Endothelial cell of umbilical vein (primary cell): ENCODE results near the gene DSC1. TPM values are rescaled to one million over a fixed set of nuclear protein-coding genes. Genes with fewer than 3 reads are reported as not detected.

Experiments
- BruUV-seq: library from RNA; stranded (reverse); fragments of 400-500 nt; replicated peaks from 2 replicates; lab custom pipeline; 2021; lab: Mats Ljungman, UMichigan
- CTCF ChIA-PET: fragments of 300-600, 350-600 bp; sonication (Branson Sonifier 250); formaldehyde crosslinking; loops from one replicate; lab custom pipeline; 2021; ENCODE audit warnings: antibody characterized with exemption, inconsistent platforms; lab: Charles Lee
- POLR2A ChIA-PET: fragments of 300-600, 350-600 bp; sonication (Branson Sonifier 250); formaldehyde crosslinking; loops from one replicate; lab custom pipeline; 2021; ENCODE audit warnings: antibody characterized with exemption, inconsistent platforms; lab: Charles Lee
- DNase-seq: peaks from one replicate; pipeline ENCODE4 v3.0.0-alpha.2; 2011; ENCODE audit warnings: low read depth, low spot score
- FAIRE-seq: peaks from 2 replicates; lab custom pipeline; 2011; peaks lifted over from hg19 to GRCh38; lab: Jason Lieb, UNC
- H2AFZ ChIP-seq: 2 replicates; pipeline ENCODE4 v1.6.0; 2012; ENCODE audit warnings: low read depth, low read length, control low read depth, inconsistent platforms
- H3K27ac ChIP-seq: 2 replicates; pipeline ENCODE4 v1.5.1; 2011; ENCODE audit warnings: low read depth, mild to moderate bottlenecking, control low read depth, low read length, moderate library complexity; ENCODE audit not compliant: insufficient read depth
- H3K27me3 ChIP-seq, 2 experiments: 2 replicates each; pipeline versions ENCODE4 v1.6.0 to v1.6.1; 2011; ENCODE audit warnings: low read length in 2 of 2, mixed read lengths in 1 of 2; ENCODE audit not compliant: control insufficient read depth in 2 of 2, insufficient read depth in 2 of 2
- H3K36me3 ChIP-seq, 2 experiments: 2 replicates in 1 of 2; 3 replicates in 1 of 2; pipeline ENCODE4 v1.5.1; 2011; ENCODE audit warnings: low read length in 2 of 2, mild to moderate bottlenecking in 1 of 2, moderate library complexity in 1 of 2; ENCODE audit not compliant: control insufficient read depth in 2 of 2, insufficient read depth in 2 of 2; ENCODE audit errors: extremely low read depth in 1 of 2
- H3K4me1 ChIP-seq: 3 replicates; pipeline ENCODE4 v1.5.1; 2011; ENCODE audit warnings: mild to moderate bottlenecking, low read length; ENCODE audit not compliant: control insufficient read depth, insufficient read depth; ENCODE audit errors: extremely low read depth
- H3K4me2 ChIP-seq: 2 replicates; pipeline ENCODE4 v1.6.1; 2011; ENCODE audit warnings: low read length, control low read depth, mixed read lengths; ENCODE audit not compliant: insufficient read depth
- H3K4me3 ChIP-seq, 3 experiments: fragments of 200-600 bp in 1 of 3; sonication (generic), shearing (Covaris generic) in 1 of 3; replicated peaks in 1 of 3; 2 replicates each; pipeline ENCODE4 v1.5.1; 2011 to 2016; ENCODE audit warnings: control low read depth in 3 of 3, low read length in 3 of 3, mild to moderate bottlenecking in 2 of 3, inconsistent platforms in 1 of 3, low read depth in 1 of 3, moderate library complexity in 1 of 3; ENCODE audit not compliant: insufficient read depth in 1 of 3
- H3K79me2 ChIP-seq: 2 replicates; pipeline ENCODE4 v1.6.0; 2012; ENCODE audit warnings: low read length, inconsistent platforms; ENCODE audit not compliant: control insufficient read depth, insufficient read depth
- H3K9ac ChIP-seq: replicated peaks from 2 replicates; pipeline ENCODE3; 2011; ENCODE audit warnings: low read length, control low read depth; ENCODE audit not compliant: insufficient read depth; ENCODE audit errors: extremely low read depth
- H3K9me1 ChIP-seq: replicated peaks from 3 replicates; pipeline ENCODE4 v1.6.0; 2011; ENCODE audit warnings: mild to moderate bottlenecking, low read length; ENCODE audit not compliant: control insufficient read depth, insufficient read depth; ENCODE audit errors: extremely low read depth
- H3K9me3 ChIP-seq: replicated peaks from 2 replicates; pipeline ENCODE4 v1.5.1; 2012; ENCODE audit warnings: low read length, inconsistent platforms; ENCODE audit not compliant: control insufficient read depth, insufficient read depth
- H4K20me1 ChIP-seq: replicated peaks from 2 replicates; pipeline ENCODE3; 2011; ENCODE audit warnings: mild to moderate bottlenecking, low read length; ENCODE audit not compliant: control insufficient read depth, insufficient read depth; ENCODE audit errors: extremely low read depth
- EZH2 ChIP-seq: IDR thresholded peaks from 2 replicates; pipeline ENCODE4 v1.6.1; 2012; ENCODE audit warnings: borderline replicate concordance, low read depth, mild to moderate bottlenecking, moderate library complexity, low read length, inconsistent platforms; ENCODE audit not compliant: severe bottlenecking
- FOS ChIP-seq: IDR thresholded peaks from 2 replicates; pipeline ENCODE4 v1.6.1; 2011; ENCODE audit warnings: mild to moderate bottlenecking, low read length, moderate library complexity, borderline replicate concordance; ENCODE audit not compliant: insufficient read depth
- GATA2 ChIP-seq: IDR thresholded peaks from 2 replicates; pipeline ENCODE4 v1.7.0; 2011; ENCODE audit warnings: low read depth, mild to moderate bottlenecking, moderate library complexity, mixed read lengths, low read length; ENCODE audit not compliant: insufficient read length, insufficient read depth
- JUN ChIP-seq: IDR thresholded peaks from 2 replicates; pipeline ENCODE4 v1.6.1; 2011; ENCODE audit warnings: borderline replicate concordance, low read depth; ENCODE audit not compliant: insufficient read length, insufficient read depth
- MYC ChIP-seq: IDR thresholded peaks from one replicate; pipeline ENCODE4 v1.6.1; 2011; ENCODE audit warnings: mild to moderate bottlenecking, low read depth, low read length
- POLR2A ChIP-seq: IDR thresholded peaks from 2 replicates; pipeline ENCODE4 v1.6.1; 2012; ENCODE audit warnings: low read depth, mild to moderate bottlenecking, control low read depth, low read length
- POLR2AphosphoS5 ChIP-seq: IDR thresholded peaks from 2 replicates; pipeline ENCODE4 v1.6.1; 2012; ENCODE audit warnings: low read depth, mild to moderate bottlenecking, control low read depth, low read length, moderate library complexity; ENCODE audit not compliant: insufficient read depth
- dilution Hi-C: fragments of 300-500 bp; cut with MboI; formaldehyde crosslinking; loops from one replicate; pipeline ENCODE4 v1.15.0; 2019; ENCODE audit warnings: low sequenced_read_pairs; ENCODE audit not compliant: extremely low pct_ligation_motif_present
- intact Hi-C: fragments of 100-400 bp; cut with micrococcal nuclease; formaldehyde crosslinking; loops from one replicate; pipeline ENCODE4 v1.10.0; 2022
- polyA plus RNA-seq, 4 experiments: library from polyadenylated mRNA; depleted of rRNA in 3 of 4; stranded (reverse) in 3 of 4; unstranded in 1 of 4; fragments of >200 nt; gene quantifications; 2 replicates each; pipeline versions ENCODE4 v1.2.1 to v1.2.3, GENCODE V29; 2011 to 2012; ENCODE audit warnings: missing spikeins in 1 of 4
- total RNA-seq: library from RNA; stranded (reverse); gene quantifications from 2 replicates; pipeline ENCODE4 v1.2.3, GENCODE V29; 2021
- TF ChIP-seq, protein P1 (sequence below): IDR thresholded peaks from 2 replicates; pipeline ENCODE4 v1.6.1; 2011; ENCODE audit not compliant: insufficient read depth, insufficient read length
- TF ChIP-seq, protein P2 (sequence below), 2 donors: IDR thresholded peaks; 1 replicate in 1 of 2; 2 replicates in 1 of 2; pipeline ENCODE4 v1.5.1; 2011; ENCODE audit warnings: low read length in 2 of 2, mild to moderate bottlenecking in 2 of 2, moderate library complexity in 2 of 2, control low read depth in 1 of 2, inconsistent platforms in 1 of 2, low read depth in 1 of 2; ENCODE audit not compliant: insufficient read depth in 1 of 2; ENCODE audit errors: extremely low read depth in 1 of 2

The DSC1 gene
- total and polyA plus RNA-seq, 2 donors (not counting 3 experiments of a cell fraction or from before 2014, with no cell fraction given): not detected

DNA sequence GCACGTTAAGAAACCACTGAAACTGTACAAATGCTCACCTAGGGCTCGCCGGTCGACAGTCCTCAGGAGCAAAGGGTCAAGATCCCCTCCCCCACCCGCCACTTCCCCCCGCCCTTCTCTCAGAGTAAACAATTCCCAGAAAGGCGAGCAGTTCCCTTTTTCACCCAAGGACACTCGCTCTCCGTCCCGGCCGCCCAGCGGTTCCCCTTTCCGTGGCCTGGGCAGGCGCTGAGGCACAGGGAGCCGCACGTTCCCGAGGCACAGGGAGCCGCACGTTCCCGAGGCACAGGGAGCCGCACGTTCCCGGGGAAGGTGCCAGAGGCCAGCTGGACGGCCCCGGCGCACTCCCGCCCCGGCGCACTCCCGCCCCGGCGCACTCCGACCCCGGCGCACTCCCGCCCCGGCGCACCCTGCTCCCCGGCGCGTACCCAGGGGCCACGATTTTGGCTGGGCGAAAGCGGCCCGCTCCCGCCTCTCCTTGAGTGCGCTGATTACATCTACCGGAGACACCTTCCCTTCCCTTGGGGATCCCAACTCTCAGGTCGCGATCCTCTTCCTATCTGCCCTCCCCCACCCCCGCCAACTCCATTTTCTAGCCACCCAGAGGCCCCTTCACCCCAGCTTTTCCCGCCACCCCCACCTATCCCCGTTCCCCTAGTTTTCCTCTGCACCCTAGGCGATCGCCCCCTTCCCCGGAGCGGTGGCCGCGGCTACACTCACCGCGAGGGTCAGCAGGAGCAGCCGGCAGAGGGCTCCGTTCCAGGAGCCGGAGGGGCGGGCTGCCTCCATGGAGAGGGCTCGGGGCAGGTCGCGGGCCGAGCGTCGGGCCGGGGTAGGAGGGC is 61.3 kb downstream of the DSC1 start:
- H4K20me1 ChIP-seq: no peaks in the 10 kb centered on the region
- ChIA-PET POLR2A (no interaction called here), CTCF (no interaction called here)
- intact Hi-C loops: no loop called here
- DNase-seq (no peak), FAIRE-seq (no peak)
- H3K9ac ChIP-seq: no peak overlapping the region
- dilution Hi-C loops: no loop called here
- BruUV-seq: no TSS peak
- TF ChIP-seq POLR2AphosphoS5 (no peak), EZH2 (peak; percentile 50)
- H3K27me3 ChIP-seq: peaks cover 9 to 24% of the 10 kb centered on the region in 2 experiments
- H3K4me2 ChIP-seq: no peak overlapping the region
- no peaks in the 10 kb centered on the region for H3K9me1 ChIP-seq
- H3K36me3 ChIP-seq: no peaks in the 10 kb centered on the region
- no peaks in the 10 kb centered on the region for H3K9me3 ChIP-seq
- no peak overlapping the region for H3K27ac ChIP-seq
- no peak overlapping the region for H2AFZ ChIP-seq
- peak overlapping the region in 1 of 3 experiments; percentile 16 for H3K4me3 ChIP-seq
- H3K4me1 ChIP-seq: no peaks in the 10 kb centered on the region
- no peaks in the 10 kb centered on the region for H3K79me2 ChIP-seq

DNA sequence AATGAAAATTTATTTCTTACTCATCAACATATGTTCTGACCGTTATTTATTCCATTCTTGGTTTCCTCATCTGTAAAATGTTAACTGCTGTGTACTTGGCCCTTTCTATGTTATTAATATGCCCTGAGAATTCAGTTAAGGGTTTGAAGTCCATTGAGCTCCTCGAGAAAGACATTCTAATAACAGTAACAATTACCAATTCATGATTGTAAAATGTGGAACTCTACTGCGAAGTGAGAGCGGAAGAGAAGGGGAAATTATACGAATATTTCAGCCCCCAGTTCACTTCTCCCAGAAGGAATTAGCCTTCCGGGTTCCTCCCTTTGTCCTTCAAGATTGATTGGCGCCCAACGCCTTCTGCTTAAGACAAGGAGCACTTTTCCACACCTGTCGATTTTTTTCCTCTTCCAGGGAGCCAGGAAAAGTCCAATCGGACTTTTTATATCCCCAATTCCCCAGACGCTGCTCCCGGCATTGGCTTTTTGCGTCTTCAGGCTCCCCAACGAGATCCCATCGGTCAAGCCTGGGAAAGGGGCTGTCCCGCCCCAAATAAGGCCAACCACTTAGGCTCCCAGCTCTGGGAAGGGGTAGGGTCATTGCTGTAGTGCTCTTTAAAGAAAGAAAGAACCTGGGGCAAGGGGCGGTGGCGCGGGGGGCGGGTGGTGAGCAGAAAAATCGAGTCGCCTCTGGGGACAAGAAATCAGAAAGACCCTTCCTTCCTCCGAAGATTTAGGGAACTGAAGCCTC is 62.0 kb downstream of the DSC1 start:
- ChIA-PET CTCF (interaction anchor here (1.0 kb wide), 1 partner anchor 16 kb away, joined by 3 read pairs; no protein-coding TSS in a partner anchor), POLR2A (no interaction called here)
- TF ChIP-seq POLR2AphosphoS5: no peak
- TF ChIP-seq POLR2A: no peak
- no peak for TF ChIP-seq GATA2
- TF ChIP-seq, protein P1, sequence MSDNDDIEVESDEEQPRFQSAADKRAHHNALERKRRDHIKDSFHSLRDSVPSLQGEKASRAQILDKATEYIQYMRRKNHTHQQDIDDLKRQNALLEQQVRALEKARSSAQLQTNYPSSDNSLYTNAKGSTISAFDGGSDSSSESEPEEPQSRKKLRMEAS: no peak
- TF ChIP-seq FOS: no peak
- no peak for TF ChIP-seq EZH2
- TF ChIP-seq JUN: no peak
- TF ChIP-seq MYC: no peak
- TF ChIP-seq, protein P2, sequence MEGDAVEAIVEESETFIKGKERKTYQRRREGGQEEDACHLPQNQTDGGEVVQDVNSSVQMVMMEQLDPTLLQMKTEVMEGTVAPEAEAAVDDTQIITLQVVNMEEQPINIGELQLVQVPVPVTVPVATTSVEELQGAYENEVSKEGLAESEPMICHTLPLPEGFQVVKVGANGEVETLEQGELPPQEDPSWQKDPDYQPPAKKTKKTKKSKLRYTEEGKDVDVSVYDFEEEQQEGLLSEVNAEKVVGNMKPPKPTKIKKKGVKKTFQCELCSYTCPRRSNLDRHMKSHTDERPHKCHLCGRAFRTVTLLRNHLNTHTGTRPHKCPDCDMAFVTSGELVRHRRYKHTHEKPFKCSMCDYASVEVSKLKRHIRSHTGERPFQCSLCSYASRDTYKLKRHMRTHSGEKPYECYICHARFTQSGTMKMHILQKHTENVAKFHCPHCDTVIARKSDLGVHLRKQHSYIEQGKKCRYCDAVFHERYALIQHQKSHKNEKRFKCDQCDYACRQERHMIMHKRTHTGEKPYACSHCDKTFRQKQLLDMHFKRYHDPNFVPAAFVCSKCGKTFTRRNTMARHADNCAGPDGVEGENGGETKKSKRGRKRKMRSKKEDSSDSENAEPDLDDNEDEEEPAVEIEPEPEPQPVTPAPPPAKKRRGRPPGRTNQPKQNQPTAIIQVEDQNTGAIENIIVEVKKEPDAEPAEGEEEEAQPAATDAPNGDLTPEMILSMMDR (IDR thresholded peaks at IDR 0.05; ENCODE audit: extremely low read depth in 1 of 2, insufficient read depth in 1 of 2, low read depth in 1 of 2, low read length in 2 of 2): no peak
- no peak overlapping the region for H3K27ac ChIP-seq
- no peak for DNase-seq
- no peaks in the 10 kb centered on the region for H3K9me1 ChIP-seq
- H3K4me2 ChIP-seq: no peak overlapping the region
- no peaks in the 10 kb centered on the region for H4K20me1 ChIP-seq
- H3K9ac ChIP-seq: no peak overlapping the region
- peaks cover 9 to 24% of the 10 kb centered on the region in 2 experiments for H3K27me3 ChIP-seq
- no TSS peak for BruUV-seq
- H3K9me3 ChIP-seq: no peaks in the 10 kb centered on the region
- no peak for FAIRE-seq
- no peak overlapping the region for H2AFZ ChIP-seq
- dilution Hi-C loops: no loop called here
- H3K36me3 ChIP-seq: no peaks in the 10 kb centered on the region
- no peak overlapping the region for H3K4me3 ChIP-seq
- intact Hi-C loops: no loop called here
- no peaks in the 10 kb centered on the region for H3K4me1 ChIP-seq
- H3K79me2 ChIP-seq: no peaks in the 10 kb centered on the region
